ENCODE measurements around the gene VAV1.

GRCh38 chr19:6750062-6750461 lies 22.4 kb upstream of the VAV1 start:
- TF ChIP-seq ZNF138 (tag by site-specific recombination; IDR thresholded peaks at IDR 0.05; ENCODE audit: borderline replicate concordance): no peak
- no peak for TF ChIP-seq ZNF530 (tag by site-specific recombination; IDR thresholded peaks at IDR 0.05; ENCODE audit: low read depth)
- no peak for TF ChIP-seq ZNF175 (tag by site-specific recombination; IDR thresholded peaks at IDR 0.05)
- TF ChIP-seq CTCF (tag by site-specific recombination; IDR thresholded peaks at IDR 0.05): no peak
- no peak for TF ChIP-seq PRDM2 (tag by site-specific recombination; IDR thresholded peaks at IDR 0.05; ENCODE audit: borderline replicate concordance)
- no peak for TF ChIP-seq ZNF221 (tag by site-specific recombination; IDR thresholded peaks at IDR 0.05; ENCODE audit: borderline replicate concordance)
- TF ChIP-seq, protein P1, sequence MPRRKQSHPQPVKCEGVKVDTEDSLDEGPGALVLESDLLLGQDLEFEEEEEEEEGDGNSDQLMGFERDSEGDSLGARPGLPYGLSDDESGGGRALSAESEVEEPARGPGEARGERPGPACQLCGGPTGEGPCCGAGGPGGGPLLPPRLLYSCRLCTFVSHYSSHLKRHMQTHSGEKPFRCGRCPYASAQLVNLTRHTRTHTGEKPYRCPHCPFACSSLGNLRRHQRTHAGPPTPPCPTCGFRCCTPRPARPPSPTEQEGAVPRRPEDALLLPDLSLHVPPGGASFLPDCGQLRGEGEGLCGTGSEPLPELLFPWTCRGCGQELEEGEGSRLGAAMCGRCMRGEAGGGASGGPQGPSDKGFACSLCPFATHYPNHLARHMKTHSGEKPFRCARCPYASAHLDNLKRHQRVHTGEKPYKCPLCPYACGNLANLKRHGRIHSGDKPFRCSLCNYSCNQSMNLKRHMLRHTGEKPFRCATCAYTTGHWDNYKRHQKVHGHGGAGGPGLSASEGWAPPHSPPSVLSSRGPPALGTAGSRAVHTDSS (tag by site-specific recombination; IDR thresholded peaks at IDR 0.05): no peak
- TF ChIP-seq, protein P2, sequence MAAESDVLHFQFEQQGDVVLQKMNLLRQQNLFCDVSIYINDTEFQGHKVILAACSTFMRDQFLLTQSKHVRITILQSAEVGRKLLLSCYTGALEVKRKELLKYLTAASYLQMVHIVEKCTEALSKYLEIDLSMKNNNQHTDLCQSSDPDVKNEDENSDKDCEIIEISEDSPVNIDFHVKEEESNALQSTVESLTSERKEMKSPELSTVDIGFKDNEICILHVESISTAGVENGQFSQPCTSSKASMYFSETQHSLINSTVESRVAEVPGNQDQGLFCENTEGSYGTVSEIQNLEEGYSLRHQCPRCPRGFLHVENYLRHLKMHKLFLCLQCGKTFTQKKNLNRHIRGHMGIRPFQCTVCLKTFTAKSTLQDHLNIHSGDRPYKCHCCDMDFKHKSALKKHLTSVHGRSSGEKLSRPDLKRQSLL (tag by site-specific recombination; IDR thresholded peaks at IDR 0.05): no peak
- no peak for TF ChIP-seq ZEB2 (tag by site-specific recombination; IDR thresholded peaks at IDR 0.05)
- no peak for TF ChIP-seq ZNF670 (tag by site-specific recombination; IDR thresholded peaks at IDR 0.05; ENCODE audit: low read depth)
- no peak for TF ChIP-seq ZSCAN5A (tag by site-specific recombination; IDR thresholded peaks at IDR 0.05)
- no peak for TF ChIP-seq ZNF140 (tag by site-specific recombination; IDR thresholded peaks at IDR 0.05)
- TF ChIP-seq ZBTB8A (tag by site-specific recombination; IDR thresholded peaks at IDR 0.05): no peak

Measured in HEK293 (cell line).